Endometrial microvascular endothelial cells (primary cell): ENCODE results near the gene PBOV1. TPM values are rescaled to one million over a fixed set of nuclear protein-coding genes. Genes with fewer than 3 reads are reported as not detected.

Experiments used
- in situ Hi-C: cut with HindIII; loops from 2 replicates; pipeline ENCODE4 v1.10.0; 2017; ENCODE audit warnings: low sequenced_read_pairs, low pct_unique_long_range_greater_than_20kb; ENCODE audit errors: inconsistent ontology term
- total RNA-seq: library from RNA; depleted of rRNA; stranded (reverse); fragments of >200 nt; gene quantifications from one replicate; pipeline ENCODE4 v1.2.3, GENCODE V29; 2015; ENCODE audit errors: inconsistent ontology term

The PBOV1 gene
- total RNA-seq, result not detected

DNA sequence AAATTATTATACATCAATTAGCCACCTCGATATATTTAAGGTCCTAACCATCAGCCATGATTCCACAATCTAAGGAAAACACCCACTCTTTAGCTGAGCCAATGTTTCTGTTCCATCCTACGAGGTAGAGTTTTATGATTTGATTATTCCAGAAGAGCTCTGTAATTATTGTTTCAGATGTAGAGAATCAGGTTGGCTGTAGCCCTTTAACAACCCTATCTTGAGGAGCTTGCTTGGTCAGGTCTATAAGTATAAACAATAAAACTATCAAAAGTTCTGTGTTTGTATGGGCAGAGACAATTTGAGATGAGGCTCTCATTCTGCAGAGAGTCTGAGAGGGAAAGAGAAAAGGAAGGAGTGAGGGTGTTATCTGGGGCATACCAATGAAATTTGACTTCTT, at the start of gene PBOV1:
PBOV1 (minus strand) TSS at position 43 of the 400 bp plus-strand sequence. CDS start 96 bp downstream, outside the sequence.
- in situ Hi-C loops, result no loop called here

- in situ Hi-C loops, result no loop called here
These were observed 47.8 kb upstream of the PBOV1 start for GRCh38 chr6:138266095-138266494.

GRCh38 chr6:138264372-138264880, 46.1 kb upstream of the PBOV1 start:
- in situ Hi-C loops, result no loop called here

DNA sequence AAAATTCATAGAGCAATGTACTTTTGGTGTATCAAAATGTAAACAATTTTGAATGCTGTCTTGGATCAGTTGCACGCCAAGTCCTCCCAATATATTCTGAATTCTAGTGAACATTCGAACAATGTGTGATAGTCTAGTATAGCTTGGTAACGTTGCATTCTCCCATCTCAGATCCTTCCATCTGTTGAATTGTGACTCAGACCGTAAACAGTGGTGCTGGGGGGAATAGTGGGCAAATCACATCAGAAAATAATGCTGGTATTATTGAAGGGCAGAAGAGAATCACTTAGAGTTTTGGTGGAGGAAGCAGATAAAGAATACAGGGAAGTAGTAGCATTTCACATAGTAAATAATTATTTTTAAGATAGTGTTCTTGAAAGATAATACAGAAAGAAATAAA, 45.7 kb upstream of the PBOV1 start:
- in situ Hi-C loops, result no loop called here

GRCh38 chr6:138261116-138261780, 43.0 kb upstream of the PBOV1 start:
- in situ Hi-C loops, result no loop called here

GRCh38 chr6:138258991-138259390, 40.7 kb upstream of the PBOV1 start:
- in situ Hi-C loops, result no loop called here

- in situ Hi-C loops, result no loop called here
These were observed 39.9 kb upstream of the PBOV1 start for GRCh38 chr6:138258197-138258596.

- in situ Hi-C loops, result no loop called here
These were observed 39.3 kb upstream of the PBOV1 start for GRCh38 chr6:138257638-138258040.

- in situ Hi-C loops, result no loop called here
These were observed 37.2 kb upstream of the PBOV1 start for GRCh38 chr6:138255443-138255842.

GRCh38 chr6:138253731-138254130, 35.4 kb upstream of the PBOV1 start:
- in situ Hi-C loops, result no loop called here

- in situ Hi-C loops, result no loop called here
These were observed 32.4 kb upstream of the PBOV1 start for GRCh38 chr6:138250513-138251247.

DNA sequence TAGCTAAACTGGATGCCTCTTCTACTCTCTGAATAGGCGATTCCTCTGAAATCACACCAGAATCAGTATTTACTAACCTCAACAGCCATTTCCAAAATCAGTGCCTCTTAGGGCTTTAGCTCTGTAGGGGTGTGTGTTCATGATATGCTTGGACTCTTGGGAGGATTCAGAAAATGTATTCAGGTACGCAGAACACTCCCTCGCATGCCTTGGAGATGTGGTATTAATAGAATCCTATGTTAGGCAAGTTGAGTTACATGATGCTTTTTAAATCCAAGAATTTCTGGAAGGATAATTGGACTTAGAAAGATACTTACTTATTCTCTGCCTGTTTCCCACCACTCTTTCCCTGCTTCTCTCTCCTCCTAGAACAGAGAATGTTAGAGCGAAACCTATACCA, 31.8 kb upstream of the PBOV1 start:
- in situ Hi-C loops, result no loop called here

- in situ Hi-C loops, result no loop called here
These were observed 30.6 kb upstream of the PBOV1 start for GRCh38 chr6:138248878-138249277.

DNA sequence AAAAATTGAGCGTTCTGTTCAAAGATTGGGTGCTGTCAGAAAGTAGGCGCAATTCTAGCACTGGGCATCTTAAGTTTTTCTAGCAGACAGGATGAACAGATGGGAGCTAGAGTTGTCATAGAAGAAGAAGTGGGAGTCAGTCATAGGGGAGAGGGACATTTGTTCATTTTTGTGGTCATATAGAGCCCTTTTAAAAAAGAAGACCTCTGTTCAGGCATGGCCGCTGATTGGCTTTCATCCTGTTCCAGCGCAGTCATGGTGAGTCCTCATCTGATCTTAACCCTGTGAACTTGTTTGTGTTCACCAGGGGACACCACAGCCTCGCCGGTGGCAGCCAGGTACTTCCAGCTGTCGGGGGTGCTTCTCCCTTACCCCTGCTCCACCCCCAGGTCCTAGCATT, 29.7 kb upstream of the PBOV1 start:
- in situ Hi-C loops, result no loop called here

GRCh38 chr6:138246650-138247440, 28.6 kb upstream of the PBOV1 start:
- in situ Hi-C loops, result no loop called here

DNA sequence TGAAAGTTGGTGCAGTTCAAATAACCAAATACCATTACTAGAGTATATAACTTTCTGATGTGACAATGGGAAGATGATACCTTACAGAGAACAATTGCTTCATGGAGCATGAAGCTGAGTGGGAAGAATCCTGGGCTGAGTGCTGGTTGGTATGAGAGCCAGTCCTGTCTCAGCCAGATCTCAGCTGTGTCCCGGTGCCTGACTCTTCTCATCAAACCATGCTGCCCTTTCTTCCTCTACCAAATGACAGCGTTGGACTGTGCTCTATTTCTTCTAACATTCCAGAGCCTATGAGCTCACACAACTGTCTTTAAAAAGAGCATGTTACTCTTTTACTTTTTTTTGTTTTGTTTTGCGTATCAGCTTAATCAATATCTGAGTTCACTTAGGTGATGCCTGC, 27.5 kb upstream of the PBOV1 start:
- in situ Hi-C loops, result no loop called here

DNA sequence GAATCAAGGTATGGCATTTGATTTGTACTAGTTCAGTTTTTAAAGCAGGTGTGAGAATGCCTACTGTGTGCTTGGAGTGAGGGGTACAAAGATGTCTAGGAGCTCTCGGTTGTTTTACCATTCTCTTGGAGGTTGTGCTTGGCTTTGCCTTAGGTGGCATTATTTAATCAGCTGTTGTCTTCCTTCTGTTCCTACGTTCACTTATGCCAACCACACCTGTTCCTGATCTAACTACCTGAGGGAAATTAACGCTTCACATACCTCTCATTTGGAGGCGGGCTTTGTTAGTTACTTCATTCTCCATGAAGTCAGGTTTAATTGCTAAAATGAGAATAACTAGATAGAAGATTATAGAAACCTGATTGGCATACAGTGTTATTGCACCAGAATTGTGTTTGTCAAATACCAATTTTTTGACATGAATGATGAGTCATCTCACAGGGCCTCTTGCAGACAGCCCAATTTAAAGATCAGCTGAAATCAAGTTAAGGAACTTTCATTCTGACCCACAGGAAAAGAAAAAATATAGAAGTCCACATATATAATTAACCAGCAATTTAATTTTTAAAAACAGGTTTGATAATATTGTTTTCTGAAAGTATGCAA, 24.8 kb upstream of the PBOV1 start:
- in situ Hi-C loops, result no loop called here

DNA sequence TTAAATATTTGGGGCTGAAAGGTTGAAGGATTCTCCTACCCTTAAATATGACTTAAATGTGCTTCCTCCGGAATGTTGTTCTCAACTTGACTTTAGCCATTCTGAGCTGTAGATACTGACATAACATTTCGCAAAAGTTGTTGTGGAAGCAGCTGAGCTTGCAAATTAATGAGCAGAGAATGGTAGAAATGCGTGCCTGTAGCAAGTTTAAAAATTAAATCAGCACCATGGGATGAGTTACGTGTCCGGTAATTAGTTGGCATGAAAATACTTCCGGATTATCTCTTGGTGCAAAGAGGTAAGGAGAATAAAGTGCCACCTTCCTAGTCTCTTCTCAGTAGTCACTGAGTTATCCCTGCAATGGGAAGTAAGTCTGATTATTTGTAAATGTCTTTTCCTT, 23.6 kb upstream of the PBOV1 start:
- in situ Hi-C loops, result no loop called here

GRCh38 chr6:138241381-138241780, 23.1 kb upstream of the PBOV1 start:
- in situ Hi-C loops, result no loop called here
